ENCODE measurements around the gene REXO5. TPM values are rescaled to one million over a fixed set of nuclear protein-coding genes. Genes with fewer than 3 reads are reported as not detected.
A peak's percentile ranks its signal among the peaks of the same experiment; 100 is the strongest.

The REXO5 gene
- total and polyA plus RNA-seq, 5 donors from 2014 or later, result 0.34 to 1.7 (median 1.3) TPM

- Mint-ChIP-seq H3K27me3 (no peaks in the 10 kb centered on the region), H3K27ac (no peak overlapping the region)
These were observed 45.3 kb downstream of the REXO5 start for GRCh38 chr16:20851601-20852000.

DNA sequence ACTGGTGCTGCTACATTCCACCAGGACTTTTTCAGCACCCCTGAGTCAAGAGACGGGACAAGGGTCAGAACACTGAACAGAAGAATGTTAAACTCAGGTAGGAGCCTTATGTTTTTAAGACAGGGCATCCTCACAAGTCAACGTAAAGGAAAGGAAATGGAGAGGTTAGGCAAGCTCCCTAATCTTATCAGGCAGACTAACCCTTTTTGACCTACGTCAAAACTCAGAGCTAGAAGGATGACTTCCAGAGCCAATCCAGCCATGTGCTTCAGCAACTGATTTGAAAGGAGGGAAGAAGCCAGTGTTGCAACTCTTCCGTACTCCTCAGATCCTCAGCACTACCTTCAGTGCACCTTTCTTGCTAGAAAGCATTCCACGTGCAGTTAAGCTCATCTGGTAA, 46.8 kb downstream of the REXO5 start:
- peaks cover 0 to 4% (median 2%) of the 10 kb centered on the region in 4 donors for H3K4me1 Mint-ChIP-seq
- Histone ChIP-seq H3K27ac (ENCODE audit: insufficient read depth, low read length, poor library complexity, severe bottlenecking) (no peak overlapping the region), H3K4me1 (ENCODE audit: control insufficient read depth, insufficient read depth, low read length, poor library complexity, severe bottlenecking) (peaks cover 4% of the 10 kb centered on the region), H3K9me3 (ENCODE audit: control insufficient read depth in 2 of 2, low read length in 2 of 2) (no peaks in the 10 kb centered on the region), H3K36me3 (ENCODE audit: control insufficient read depth, insufficient read depth, low read length) (no peaks in the 10 kb centered on the region), H3K27me3 (ENCODE audit: control insufficient read depth, insufficient read depth, low read length) (no peaks in the 10 kb centered on the region), H3K4me3 (ENCODE audit: low read depth, low read length) (no peak overlapping the region)
- H3K4me3 Mint-ChIP-seq, result no peak overlapping the region
- DNase-seq, result no peak
- peaks cover 18% of the 10 kb centered on the region for H3K36me3 Mint-ChIP-seq
- H3K27me3 Mint-ChIP-seq, result no peaks in the 10 kb centered on the region
- H3K27ac Mint-ChIP-seq, result peak overlapping the region in 1 of 3 donors; percentile 62
- no peaks in the 10 kb centered on the region for H3K9me3 Mint-ChIP-seq
- ATAC-seq (ENCODE audit: low read depth in 2 of 2), result no peak

More at GRCh38 chr16:20851601-20852000, 45.3 kb downstream of the REXO5 start:
- ATAC-seq (ENCODE audit: low read depth in 2 of 2) (no peak), DNase-seq (no peak)
- no peak overlapping the region for H3K4me3 Mint-ChIP-seq
- Histone ChIP-seq H3K27me3 (ENCODE audit: control insufficient read depth, insufficient read depth, low read length) (no peaks in the 10 kb centered on the region), H3K4me1 (ENCODE audit: control insufficient read depth, insufficient read depth, low read length, poor library complexity, severe bottlenecking) (peaks cover 4% of the 10 kb centered on the region), H3K36me3 (ENCODE audit: control insufficient read depth, insufficient read depth, low read length) (no peaks in the 10 kb centered on the region), H3K4me3 (ENCODE audit: low read depth, low read length) (no peak overlapping the region), H3K9me3 (ENCODE audit: control insufficient read depth in 2 of 2, low read length in 2 of 2) (no peaks in the 10 kb centered on the region), H3K27ac (ENCODE audit: insufficient read depth, low read length, poor library complexity, severe bottlenecking) (no peak overlapping the region)
- H3K4me1 Mint-ChIP-seq, result peaks cover 0 to 4% (median 2%) of the 10 kb centered on the region in 4 donors
- peaks cover 12% of the 10 kb centered on the region for H3K36me3 Mint-ChIP-seq
- no peaks in the 10 kb centered on the region for H3K9me3 Mint-ChIP-seq

GRCh38 chr16:20853981-20854620, 47.8 kb downstream of the REXO5 start:
- Histone ChIP-seq H3K36me3 (ENCODE audit: control insufficient read depth, insufficient read depth, low read length) (no peaks in the 10 kb centered on the region), H3K9me3 (ENCODE audit: control insufficient read depth in 2 of 2, low read length in 2 of 2) (no peaks in the 10 kb centered on the region), H3K27ac (ENCODE audit: insufficient read depth, low read length, poor library complexity, severe bottlenecking) (no peak overlapping the region), H3K4me1 (ENCODE audit: control insufficient read depth, insufficient read depth, low read length, poor library complexity, severe bottlenecking) (peaks cover 4% of the 10 kb centered on the region), H3K27me3 (ENCODE audit: control insufficient read depth, insufficient read depth, low read length) (no peaks in the 10 kb centered on the region), H3K4me3 (ENCODE audit: low read depth, low read length) (no peak overlapping the region)
- peaks cover 21% of the 10 kb centered on the region for H3K36me3 Mint-ChIP-seq
- ATAC-seq (ENCODE audit: low read depth in 2 of 2), result no peak
- no peak overlapping the region for H3K27ac Mint-ChIP-seq
- peaks cover 0 to 4% (median 2%) of the 10 kb centered on the region in 4 donors for H3K4me1 Mint-ChIP-seq
- H3K4me3 Mint-ChIP-seq, result no peak overlapping the region
- no peaks in the 10 kb centered on the region for H3K9me3 Mint-ChIP-seq
- no peak for DNase-seq
- no peaks in the 10 kb centered on the region for H3K27me3 Mint-ChIP-seq

DNA sequence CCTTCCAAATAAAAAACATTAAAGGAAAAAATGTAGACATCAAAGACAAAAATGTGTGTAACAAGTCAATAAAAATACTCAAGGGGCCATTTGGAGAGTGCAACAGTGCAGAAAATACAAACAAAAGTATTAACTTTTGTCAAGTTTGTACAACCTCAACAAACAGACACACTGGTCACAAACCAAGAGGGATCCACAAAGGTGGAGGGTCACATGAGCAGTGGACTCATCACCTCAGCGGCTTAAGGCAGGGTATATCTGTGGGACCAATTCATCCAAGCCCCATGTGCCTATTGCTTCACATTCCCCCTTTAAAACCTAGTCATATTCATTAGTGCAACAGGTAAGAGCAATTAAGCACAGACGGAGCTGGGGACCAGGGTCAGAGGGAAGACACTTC, 48.6 kb downstream of the REXO5 start:
- ATAC-seq (ENCODE audit: low read depth in 2 of 2), result no peak
- no peaks in the 10 kb centered on the region for H3K9me3 ChIP-seq (ENCODE audit: control insufficient read depth in 2 of 2, low read length in 2 of 2)
- H3K4me1 Mint-ChIP-seq, result peaks cover 0 to 5% (median under 1%) of the 10 kb centered on the region in 4 donors
- peaks cover 28% of the 10 kb centered on the region for H3K36me3 Mint-ChIP-seq
- H3K9me3 Mint-ChIP-seq, result no peaks in the 10 kb centered on the region
- H3K27me3 ChIP-seq (ENCODE audit: control insufficient read depth, insufficient read depth, low read length), result no peaks in the 10 kb centered on the region
- no peak overlapping the region for H3K4me3 ChIP-seq (ENCODE audit: low read depth, low read length)
- peaks cover 4% of the 10 kb centered on the region for H3K36me3 ChIP-seq (ENCODE audit: control insufficient read depth, insufficient read depth, low read length)
- no peak for DNase-seq
- H3K27ac Mint-ChIP-seq, result no peak overlapping the region
- no peak overlapping the region for H3K27ac ChIP-seq (ENCODE audit: insufficient read depth, low read length, poor library complexity, severe bottlenecking)
- H3K27me3 Mint-ChIP-seq, result no peaks in the 10 kb centered on the region
- H3K4me1 ChIP-seq (ENCODE audit: control insufficient read depth, insufficient read depth, low read length, poor library complexity, severe bottlenecking), result peaks cover 2% of the 10 kb centered on the region
- no peak overlapping the region for H3K4me3 Mint-ChIP-seq

- ATAC-seq (ENCODE audit: low read depth in 2 of 2) (no peak), DNase-seq (no peak)
- Histone ChIP-seq H3K27me3 (ENCODE audit: control insufficient read depth, insufficient read depth, low read length) (no peaks in the 10 kb centered on the region), H3K9me3 (ENCODE audit: control insufficient read depth in 2 of 2, low read length in 2 of 2) (no peaks in the 10 kb centered on the region), H3K4me3 (ENCODE audit: low read depth, low read length) (no peak overlapping the region), H3K4me1 (ENCODE audit: control insufficient read depth, insufficient read depth, low read length, poor library complexity, severe bottlenecking) (no peaks in the 10 kb centered on the region), H3K27ac (ENCODE audit: insufficient read depth, low read length, poor library complexity, severe bottlenecking) (no peak overlapping the region), H3K36me3 (ENCODE audit: control insufficient read depth, insufficient read depth, low read length) (peaks cover 16% of the 10 kb centered on the region)
- peaks cover 44% of the 10 kb centered on the region for H3K36me3 Mint-ChIP-seq
- no peak overlapping the region for H3K4me3 Mint-ChIP-seq
- no peak overlapping the region for H3K27ac Mint-ChIP-seq
- H3K4me1 Mint-ChIP-seq, result peaks cover 0 to 4% (median 0%) of the 10 kb centered on the region in 4 donors
- H3K9me3 Mint-ChIP-seq, result no peaks in the 10 kb centered on the region
- no peaks in the 10 kb centered on the region for H3K27me3 Mint-ChIP-seq
These were observed 51.0 kb downstream of the REXO5 start for GRCh38 chr16:20857281-20857680.

- no peak overlapping the region for H3K27ac Mint-ChIP-seq
- H3K4me3 ChIP-seq (ENCODE audit: low read depth, low read length), result no peak overlapping the region
- H3K4me3 Mint-ChIP-seq, result no peak overlapping the region
- H3K9me3 ChIP-seq (ENCODE audit: control insufficient read depth in 2 of 2, low read length in 2 of 2), result no peaks in the 10 kb centered on the region
- H3K4me1 ChIP-seq (ENCODE audit: control insufficient read depth, insufficient read depth, low read length, poor library complexity, severe bottlenecking), result no peaks in the 10 kb centered on the region
- DNase-seq, result no peak
- peaks cover 4 to 11% (median 9%) of the 10 kb centered on the region in 4 donors for H3K4me1 Mint-ChIP-seq
- H3K36me3 ChIP-seq (ENCODE audit: control insufficient read depth, insufficient read depth, low read length), result peaks cover 17% of the 10 kb centered on the region
- no peak overlapping the region for H3K27ac ChIP-seq (ENCODE audit: insufficient read depth, low read length, poor library complexity, severe bottlenecking)
- H3K36me3 Mint-ChIP-seq, result peaks cover 45% of the 10 kb centered on the region
- H3K27me3 ChIP-seq (ENCODE audit: control insufficient read depth, insufficient read depth, low read length), result no peaks in the 10 kb centered on the region
- H3K9me3 Mint-ChIP-seq, result no peaks in the 10 kb centered on the region
- H3K27me3 Mint-ChIP-seq, result no peaks in the 10 kb centered on the region
- no peak for ATAC-seq (ENCODE audit: low read depth in 2 of 2)
These were observed 52.9 kb downstream of the REXO5 start for GRCh38 chr16:20859229-20859628.

DNA sequence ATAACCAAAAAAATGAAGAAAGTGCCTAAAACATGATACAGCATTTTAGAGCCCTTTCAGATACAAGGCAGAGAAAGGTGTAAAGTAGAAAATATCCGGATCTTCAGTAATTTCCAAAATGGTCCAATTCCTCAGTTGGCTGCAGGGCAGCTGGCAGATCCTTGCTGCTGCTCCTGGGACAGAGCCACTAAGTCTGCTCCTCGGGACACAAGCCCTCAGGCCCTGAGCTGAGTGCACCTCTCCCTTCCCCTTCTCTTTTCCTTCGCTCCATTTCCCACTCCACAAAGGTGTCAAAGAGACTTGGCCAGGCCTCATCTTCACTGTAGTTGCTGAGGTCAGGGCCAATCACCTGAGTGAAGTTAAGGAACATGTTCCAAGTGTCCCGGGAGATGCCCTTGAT, 53.4 kb downstream of the REXO5 start:
- Mint-ChIP-seq H3K36me3 (peaks cover 48% of the 10 kb centered on the region), H3K4me3 (no peak overlapping the region), H3K27me3 (no peaks in the 10 kb centered on the region), H3K4me1 (peaks cover 8 to 14% (median 12%) of the 10 kb centered on the region in 4 donors), H3K27ac (peak overlapping the region in 1 of 3 donors; percentile 14), H3K9me3 (no peaks in the 10 kb centered on the region)
- Histone ChIP-seq H3K4me3 (ENCODE audit: low read depth, low read length) (no peak overlapping the region), H3K27ac (ENCODE audit: insufficient read depth, low read length, poor library complexity, severe bottlenecking) (no peak overlapping the region), H3K27me3 (ENCODE audit: control insufficient read depth, insufficient read depth, low read length) (no peaks in the 10 kb centered on the region), H3K36me3 (ENCODE audit: control insufficient read depth, insufficient read depth, low read length) (peaks cover 17% of the 10 kb centered on the region), H3K4me1 (ENCODE audit: control insufficient read depth, insufficient read depth, low read length, poor library complexity, severe bottlenecking) (no peaks in the 10 kb centered on the region), H3K9me3 (ENCODE audit: control insufficient read depth in 2 of 2, low read length in 2 of 2) (no peaks in the 10 kb centered on the region)
- DNase-seq (no peak), ATAC-seq (ENCODE audit: low read depth in 2 of 2) (no peak)

- no peak overlapping the region for H3K4me3 ChIP-seq (ENCODE audit: low read depth, low read length)
- DNase-seq (no peak), ATAC-seq (ENCODE audit: low read depth in 2 of 2) (no peak)
- no peaks in the 10 kb centered on the region for H3K27me3 ChIP-seq (ENCODE audit: control insufficient read depth, insufficient read depth, low read length)
- H3K36me3 Mint-ChIP-seq, result peaks cover 44% of the 10 kb centered on the region
- no peaks in the 10 kb centered on the region for H3K9me3 Mint-ChIP-seq
- peaks cover 17% of the 10 kb centered on the region for H3K36me3 ChIP-seq (ENCODE audit: control insufficient read depth, insufficient read depth, low read length)
- H3K27ac ChIP-seq (ENCODE audit: insufficient read depth, low read length, poor library complexity, severe bottlenecking), result no peak overlapping the region
- H3K4me3 Mint-ChIP-seq, result no peak overlapping the region
- no peaks in the 10 kb centered on the region for H3K9me3 ChIP-seq (ENCODE audit: control insufficient read depth in 2 of 2, low read length in 2 of 2)
- H3K4me1 ChIP-seq (ENCODE audit: control insufficient read depth, insufficient read depth, low read length, poor library complexity, severe bottlenecking), result no peaks in the 10 kb centered on the region
- no peaks in the 10 kb centered on the region for H3K27me3 Mint-ChIP-seq
- H3K4me1 Mint-ChIP-seq, result peaks cover 11 to 16% (median 13%) of the 10 kb centered on the region in 4 donors
- H3K27ac Mint-ChIP-seq, result peak overlapping the region in 1 of 3 donors; percentile 14
These were observed 54.0 kb downstream of the REXO5 start for GRCh38 chr16:20860361-20860760.
